Choroid plexus epithelial cell (primary cell): ENCODE measurements around the gene RAE1.

Source experiments
- DNase-seq: peaks from one replicate; pipeline ENCODE4 v3.0.0-alpha.2; 2010; ENCODE audit warnings: low read depth
- H3K4me3 ChIP-seq: 2 replicates; pipeline ENCODE4 v1.5.1; 2011; ENCODE audit warnings: low read depth, mild to moderate bottlenecking, control low read depth, low read length, moderate library complexity
- CTCF ChIP-seq: conservative IDR thresholded peaks from 2 replicates; pipeline ENCODE4 v1.5.1; 2011; ENCODE audit warnings: low read depth, mild to moderate bottlenecking, control low read depth, inconsistent platforms, low read length, moderate library complexity

RAE1 gene

GRCh38 chr20:57372157-57372556, 21.1 kb downstream of the RAE1 start:
- TF ChIP-seq CTCF: no peak
- H3K4me3 ChIP-seq: no peak overlapping the region
- no peak for DNase-seq

- TF ChIP-seq CTCF: no peak
- H3K4me3 ChIP-seq: no peak overlapping the region
- DNase-seq: no peak
Measured at GRCh38 chr20:57372581-57373350, 21.7 kb downstream of the RAE1 start.

- TF ChIP-seq CTCF: no peak
- DNase-seq: no peak
- no peak overlapping the region for H3K4me3 ChIP-seq
Measured at GRCh38 chr20:57374343-57374930, 23.4 kb downstream of the RAE1 start.

GRCh38 chr20:57374931-57375651, 24.0 kb downstream of the RAE1 start:
- DNase-seq: no peak

GRCh38 chr20:57375652-57376230, 24.7 kb downstream of the RAE1 start:
- no peak for DNase-seq
- TF ChIP-seq CTCF: no peak
- H3K4me3 ChIP-seq: no peak overlapping the region

More at GRCh38 chr20:57374931-57375651, 24.0 kb downstream of the RAE1 start:
- TF ChIP-seq CTCF: no peak
- no peak overlapping the region for H3K4me3 ChIP-seq

GRCh38 chr20:57377350-57377749, 26.3 kb downstream of the RAE1 start:
- H3K4me3 ChIP-seq: no peak overlapping the region
- no peak for DNase-seq
- no peak for TF ChIP-seq CTCF
